ENCODE results near the gene IL17REL.

IL17REL gene

GRCh38 chr22:50022171-50022819 is 9.7 kb upstream of the IL17REL start:
- no peak for DNase-seq (ENCODE audit: low spot score)

- no peak for DNase-seq (ENCODE audit: low spot score)
Observed at GRCh38 chr22:50020606-50021005, 8.0 kb upstream of the IL17REL start.

GRCh38 chr22:50019316-50019715 is 6.8 kb upstream of the IL17REL start:
- DNase-seq (ENCODE audit: low spot score), result no peak

GRCh38 chr22:50018608-50019285 is 6.2 kb upstream of the IL17REL start:
- no peak for DNase-seq (ENCODE audit: low spot score)

GRCh38 chr22:50017701-50018224 is 5.2 kb upstream of the IL17REL start:
- no peak for DNase-seq (ENCODE audit: low spot score)

- no peak for DNase-seq (ENCODE audit: low spot score)
Observed at GRCh38 chr22:50016988-50017700, 4.6 kb upstream of the IL17REL start.

- DNase-seq (ENCODE audit: low spot score), result no peak
Observed at GRCh38 chr22:50016308-50016987, 3.9 kb upstream of the IL17REL start.

GRCh38 chr22:50015451-50016307 is 3.1 kb upstream of the IL17REL start:
- no peak for DNase-seq (ENCODE audit: low spot score)

GRCh38 chr22:50014655-50015401 is 2.3 kb upstream of the IL17REL start:
- DNase-seq (ENCODE audit: low spot score), result no peak

GRCh38 chr22:50014053-50014501 is 1.5 kb upstream of the IL17REL start:
- DNase-seq (ENCODE audit: low spot score), result no peak

- DNase-seq (ENCODE audit: low spot score), result no peak
Observed at GRCh38 chr22:50011447-50012210, 936 bp downstream of the IL17REL start.

- no peak for DNase-seq (ENCODE audit: low spot score)
Observed at GRCh38 chr22:50010676-50011446, 1.7 kb downstream of the IL17REL start.

- DNase-seq (ENCODE audit: low spot score), result no peak
Observed at GRCh38 chr22:50009765-50010675, 2.5 kb downstream of the IL17REL start.

- no peak for DNase-seq (ENCODE audit: low spot score)
Observed at GRCh38 chr22:50009251-50009650, 3.3 kb downstream of the IL17REL start.

- DNase-seq (ENCODE audit: low spot score), result no peak
Observed at GRCh38 chr22:50008151-50009040, 4.2 kb downstream of the IL17REL start.

- DNase-seq (ENCODE audit: low spot score), result no peak
Observed at GRCh38 chr22:50007057-50007511, 5.5 kb downstream of the IL17REL start.

- no peak for DNase-seq (ENCODE audit: low spot score)
Observed at GRCh38 chr22:50004918-50005317, 7.6 kb downstream of the IL17REL start.

All from NAMALWA (cell line).